ENCODE measurements around the gene FLYWCH1. TPM values are rescaled to one million over a fixed set of nuclear protein-coding genes. Genes with fewer than 3 reads are reported as not detected.
A peak's percentile ranks its signal among the peaks of the same experiment; 100 is the strongest.

FLYWCH1 gene
- total and polyA plus RNA-seq, 9 of the 15 experiments (the other 6 are each of a cell fraction or from before 2014, with no cell fraction given) = 0.18 to 33.6 (median 11.3) TPM

GRCh38 chr16:2968738-2969544 lies 57.2 kb downstream of the FLYWCH1 start, which contains the start of gene PAQR4 (continued):
- no peak for TF ChIP-seq NFE2L1 (tag; IDR thresholded peaks at IDR 0.05; ENCODE audit: borderline replicate concordance, low read depth)
- TF ChIP-seq, protein P1, sequence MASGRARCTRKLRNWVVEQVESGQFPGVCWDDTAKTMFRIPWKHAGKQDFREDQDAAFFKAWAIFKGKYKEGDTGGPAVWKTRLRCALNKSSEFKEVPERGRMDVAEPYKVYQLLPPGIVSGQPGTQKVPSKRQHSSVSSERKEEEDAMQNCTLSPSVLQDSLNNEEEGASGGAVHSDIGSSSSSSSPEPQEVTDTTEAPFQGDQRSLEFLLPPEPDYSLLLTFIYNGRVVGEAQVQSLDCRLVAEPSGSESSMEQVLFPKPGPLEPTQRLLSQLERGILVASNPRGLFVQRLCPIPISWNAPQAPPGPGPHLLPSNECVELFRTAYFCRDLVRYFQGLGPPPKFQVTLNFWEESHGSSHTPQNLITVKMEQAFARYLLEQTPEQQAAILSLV (tag; IDR thresholded peaks at IDR 0.05) = no peak
- TF ChIP-seq CBX8 (IDR thresholded peaks at IDR 0.05; ENCODE audit: borderline replicate concordance, extremely low read depth, low read depth, low read length, poor library complexity, severe bottlenecking) = no peak
- no peak for TF ChIP-seq RAD21 (CRISPR knock-in tag; conservative IDR thresholded peaks at IDR 0.05 in 1 of 2, IDR thresholded peaks at IDR 0.05 in 1 of 2)
- TF ChIP-seq, protein P2, sequence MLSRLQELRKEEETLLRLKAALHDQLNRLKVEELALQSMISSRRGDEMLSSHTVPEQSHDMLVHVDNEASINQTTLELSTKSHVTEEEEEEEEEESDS (CRISPR knock-in tag; IDR thresholded peaks at IDR 0.05) = no peak
- no peak for TF ChIP-seq ZNF41 (CRISPR knock-in tag; conservative IDR thresholded peaks at IDR 0.05)
- no peak for TF ChIP-seq U2AF1 (optimal IDR thresholded peaks at IDR 0.05; ENCODE audit: low read depth, low read length)
- TF ChIP-seq, protein P3, sequence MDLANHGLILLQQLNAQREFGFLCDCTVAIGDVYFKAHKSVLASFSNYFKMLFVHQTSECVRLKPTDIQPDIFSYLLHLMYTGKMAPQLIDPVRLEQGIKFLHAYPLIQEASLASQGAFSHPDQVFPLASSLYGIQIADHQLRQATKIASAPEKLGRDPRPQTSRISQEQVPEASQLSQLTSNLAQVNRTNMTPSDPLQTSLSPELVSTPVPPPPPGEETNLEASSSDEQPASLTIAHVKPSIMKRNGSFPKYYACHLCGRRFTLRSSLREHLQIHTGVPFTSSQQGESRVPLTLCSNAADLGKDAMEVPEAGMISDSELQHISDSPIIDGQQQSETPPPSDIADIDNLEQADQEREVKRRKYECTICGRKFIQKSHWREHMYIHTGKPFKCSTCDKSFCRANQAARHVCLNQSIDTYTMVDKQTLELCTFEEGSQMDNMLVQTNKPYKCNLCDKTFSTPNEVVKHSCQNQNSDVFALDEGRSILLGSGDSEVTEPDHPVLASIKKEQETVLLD (IDR thresholded peaks at IDR 0.05) = 0 out of 2 replicates have a peak, but pooled peaks have one; percentile 51
- TF ChIP-seq ZNF449 (CRISPR knock-in tag; IDR thresholded peaks at IDR 0.05) = no peak
- TF ChIP-seq STAT6 (CRISPR knock-in tag; IDR thresholded peaks at IDR 0.05) = peak; percentile 52; the same call in 1 of the 2 replicates
- TF ChIP-seq RHOXF2B (CRISPR knock-in tag; conservative IDR thresholded peaks at IDR 0.05) = no peak
- peak; percentile 70 for TF ChIP-seq NR2C2 (CRISPR knock-in tag; IDR thresholded peaks at IDR 0.05)
- TF ChIP-seq NR2C2 (tag; IDR thresholded peaks at IDR 0.05) = no peak
- TF ChIP-seq DACH1 (IDR thresholded peaks at IDR 0.05; ENCODE audit: partially characterized antibody) = no peak
- no peak for TF ChIP-seq FOXA3 (CRISPR knock-in tag; conservative IDR thresholded peaks at IDR 0.05 in 1 of 2, IDR thresholded peaks at IDR 0.05 in 1 of 2)
- no peak for TF ChIP-seq MYBL2 (IDR thresholded peaks at IDR 0.05; ENCODE audit: low read depth)
- TF ChIP-seq MYBL2 (CRISPR knock-in tag; IDR thresholded peaks at IDR 0.05; ENCODE audit: borderline replicate concordance) = no peak
- TF ChIP-seq PTBP1 (IDR thresholded peaks at IDR 0.05; ENCODE audit: low read depth, low read length) = no peak
- no peak for TF ChIP-seq RUNX1 (IDR thresholded peaks at IDR 0.05; ENCODE audit: low read depth)

All from K562 (cell line).